ENCODE measurements around the gene REEP1. TPM values are rescaled to one million over a fixed set of nuclear protein-coding genes. Genes with fewer than 3 reads are reported as not detected.
"Not testable (repeated sequence)": the region's sequence is repeated elsewhere in the genome, so short reads cannot be mapped to it uniquely, and the experiment has no call there.

Gene REEP1
- polyA plus RNA-seq, 4 donors: 5.9 to 16.8 (median 8.8) TPM

GRCh38 chr2:86251840-86252266 lies 85.6 kb downstream of the REEP1 start:
- no peak for DNase-seq
- FAIRE-seq: no peak
- 79 to 84% (median 80%) methylated on average over 10 of the region's 10 CpGs for WGBS, 3 donors
- Histone ChIP-seq H3K4me3 (ENCODE audit: low read depth in 1 of 3, low read length in 3 of 3) (no peak overlapping the region), H3K27me3 (ENCODE audit: control insufficient read depth in 3 of 3, insufficient read depth in 3 of 3, low read length in 3 of 3) (no peaks in the 10 kb centered on the region), H3K9me3 (ENCODE audit: control insufficient read depth in 2 of 2, insufficient read depth in 1 of 2, low read depth in 1 of 2, low read length in 1 of 2) (no peaks in the 10 kb centered on the region), H3K36me3 (ENCODE audit: control insufficient read depth in 3 of 3, insufficient read depth in 2 of 3, low read depth in 1 of 3, low read length in 3 of 3) (peaks cover 0 to 25% (median 0%) of the 10 kb centered on the region in 3 donors), H3K4me1 (ENCODE audit: control insufficient read depth in 3 of 3, insufficient read depth in 2 of 3, low read depth in 1 of 3, low read length in 2 of 3) (peaks cover 0 to 4% (median 0%) of the 10 kb centered on the region in 3 donors), H3K27ac (ENCODE audit: low read depth in 1 of 3, low read length in 2 of 3) (no peak overlapping the region)

- peak; percentile 21 to 69 for DNase-seq
- H3K9me3 ChIP-seq (ENCODE audit: control insufficient read depth in 2 of 2, insufficient read depth in 1 of 2, low read depth in 1 of 2, low read length in 1 of 2): no peaks in the 10 kb centered on the region
- no peak for FAIRE-seq
- no peak overlapping the region for H3K4me3 ChIP-seq (ENCODE audit: low read depth in 1 of 3, low read length in 3 of 3)
- no peaks in the 10 kb centered on the region for H3K27me3 ChIP-seq (ENCODE audit: control insufficient read depth in 3 of 3, insufficient read depth in 3 of 3, low read length in 3 of 3)
- H3K4me1 ChIP-seq (ENCODE audit: control insufficient read depth in 3 of 3, insufficient read depth in 2 of 3, low read depth in 1 of 3, low read length in 2 of 3): peaks cover 0 to 4% (median 2%) of the 10 kb centered on the region in 3 donors
- WGBS, 3 donors: 31 to 55% (median 48%) methylated on average over 10 of the region's 10 CpGs
- peak overlapping the region in 1 of 3 donors; percentile 18 for H3K27ac ChIP-seq (ENCODE audit: low read depth in 1 of 3, low read length in 2 of 3)
- peaks cover 0 to 18% (median 0%) of the 10 kb centered on the region in 3 donors for H3K36me3 ChIP-seq (ENCODE audit: control insufficient read depth in 3 of 3, insufficient read depth in 2 of 3, low read depth in 1 of 3, low read length in 3 of 3)
These were observed 87.6 kb downstream of the REEP1 start for GRCh38 chr2:86249579-86250391.

GRCh38 chr2:86249176-86249575 lies 88.2 kb downstream of the REEP1 start:
- Histone ChIP-seq H3K9me3 (ENCODE audit: control insufficient read depth in 2 of 2, insufficient read depth in 1 of 2, low read depth in 1 of 2, low read length in 1 of 2) (no peaks in the 10 kb centered on the region), H3K27ac (ENCODE audit: low read depth in 1 of 3, low read length in 2 of 3) (peak overlapping the region in 1 of 3 donors; percentile 18), H3K36me3 (ENCODE audit: control insufficient read depth in 3 of 3, insufficient read depth in 2 of 3, low read depth in 1 of 3, low read length in 3 of 3) (peaks cover 0 to 18% (median 0%) of the 10 kb centered on the region in 3 donors), H3K4me3 (ENCODE audit: low read depth in 1 of 3, low read length in 3 of 3) (no peak overlapping the region), H3K27me3 (ENCODE audit: control insufficient read depth in 3 of 3, insufficient read depth in 3 of 3, low read length in 3 of 3) (no peaks in the 10 kb centered on the region), H3K4me1 (ENCODE audit: control insufficient read depth in 3 of 3, insufficient read depth in 2 of 3, low read depth in 1 of 3, low read length in 2 of 3) (peaks cover 0 to 5% (median 4%) of the 10 kb centered on the region in 3 donors)
- DNase-seq (no peak), FAIRE-seq (no peak)
- WGBS, 3 donors: 89 to 97% (median 94%) methylated on average over 6 of the region's 6 CpGs

GRCh38 chr2:86245222-86245621 lies 92.2 kb downstream of the REEP1 start:
- peaks cover 0 to 16% (median 0%) of the 10 kb centered on the region in 3 donors for H3K36me3 ChIP-seq (ENCODE audit: control insufficient read depth in 3 of 3, insufficient read depth in 2 of 3, low read depth in 1 of 3, low read length in 3 of 3)
- H3K4me1 ChIP-seq (ENCODE audit: control insufficient read depth in 3 of 3, insufficient read depth in 2 of 3, low read depth in 1 of 3, low read length in 2 of 3); H3K27ac ChIP-seq (ENCODE audit: low read depth in 1 of 3, low read length in 2 of 3); H3K9me3 ChIP-seq (ENCODE audit: control insufficient read depth in 2 of 2, insufficient read depth in 1 of 2, low read depth in 1 of 2, low read length in 1 of 2); FAIRE-seq; H3K27me3 ChIP-seq (ENCODE audit: control insufficient read depth in 3 of 3, insufficient read depth in 3 of 3, low read length in 3 of 3); H3K4me3 ChIP-seq (ENCODE audit: low read depth in 1 of 3, low read length in 3 of 3): not testable (repeated sequence)
- WGBS, 3 donors: 16 to 61% (median 35%) methylated on average over 5 of the region's 5 CpGs
- DNase-seq: peak; percentile 59 to 64

GRCh38 chr2:86244781-86245180 lies 92.6 kb downstream of the REEP1 start:
- not testable (repeated sequence) for H3K4me3 ChIP-seq (ENCODE audit: low read depth in 1 of 3, low read length in 3 of 3); DNase-seq; H3K9me3 ChIP-seq (ENCODE audit: control insufficient read depth in 2 of 2, insufficient read depth in 1 of 2, low read depth in 1 of 2, low read length in 1 of 2); H3K27me3 ChIP-seq (ENCODE audit: control insufficient read depth in 3 of 3, insufficient read depth in 3 of 3, low read length in 3 of 3); FAIRE-seq; H3K27ac ChIP-seq (ENCODE audit: low read depth in 1 of 3, low read length in 2 of 3); H3K4me1 ChIP-seq (ENCODE audit: control insufficient read depth in 3 of 3, insufficient read depth in 2 of 3, low read depth in 1 of 3, low read length in 2 of 3)
- WGBS, 3 donors: 89 to 94% (median 90%) methylated on average over 5 of the region's 5 CpGs
- H3K36me3 ChIP-seq (ENCODE audit: control insufficient read depth in 3 of 3, insufficient read depth in 2 of 3, low read depth in 1 of 3, low read length in 3 of 3): peaks cover 0 to 18% (median 0%) of the 10 kb centered on the region in 3 donors

DNA sequence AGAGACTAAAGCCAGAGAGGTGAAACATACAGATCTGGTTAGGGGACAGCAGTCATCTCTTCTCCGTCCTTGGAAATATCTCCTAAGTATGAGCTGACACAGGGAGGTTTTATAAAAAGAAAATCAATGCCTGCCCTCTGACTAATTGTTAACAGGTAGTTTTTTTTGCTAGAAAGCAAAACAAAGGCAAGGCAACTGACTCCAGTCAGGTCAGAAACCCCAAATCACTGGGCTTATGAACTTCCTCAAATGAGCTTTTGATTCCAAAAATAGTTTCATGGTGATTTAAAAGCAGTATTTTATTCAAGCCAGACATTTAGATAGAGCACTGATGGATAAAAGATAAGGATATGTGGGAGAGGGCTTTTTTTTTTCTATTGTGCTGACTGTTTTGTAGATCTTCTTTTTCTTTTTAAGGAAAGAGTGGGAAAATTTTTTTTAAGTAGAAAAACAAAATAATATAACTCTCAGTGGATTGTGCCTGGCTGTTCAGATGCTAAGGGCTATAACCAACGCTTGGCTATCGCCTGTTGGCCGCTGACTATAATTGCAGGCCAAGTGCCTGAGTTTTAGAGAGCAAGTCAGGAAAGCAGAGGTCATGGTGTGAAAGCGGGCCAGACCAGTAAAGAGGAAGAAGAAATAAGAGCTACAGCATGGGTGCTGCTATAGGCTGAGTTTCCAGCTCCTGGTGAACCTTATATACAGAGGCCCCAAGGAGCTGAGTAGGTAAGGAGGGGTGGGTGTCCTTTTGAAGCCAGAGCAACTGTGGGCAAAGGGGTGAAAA lies 93.3 kb downstream of the REEP1 start:
- Histone ChIP-seq H3K4me3 (ENCODE audit: low read depth in 1 of 3, low read length in 3 of 3) (no peak overlapping the region), H3K27me3 (ENCODE audit: control insufficient read depth in 3 of 3, insufficient read depth in 3 of 3, low read length in 3 of 3) (no peaks in the 10 kb centered on the region), H3K9me3 (ENCODE audit: control insufficient read depth in 2 of 2, insufficient read depth in 1 of 2, low read depth in 1 of 2, low read length in 1 of 2) (no peaks in the 10 kb centered on the region), H3K36me3 (ENCODE audit: control insufficient read depth in 3 of 3, insufficient read depth in 2 of 3, low read depth in 1 of 3, low read length in 3 of 3) (peaks cover 0 to 18% (median 0%) of the 10 kb centered on the region in 3 donors), H3K4me1 (ENCODE audit: control insufficient read depth in 3 of 3, insufficient read depth in 2 of 3, low read depth in 1 of 3, low read length in 2 of 3) (peaks cover 0 to 5% (median 0%) of the 10 kb centered on the region in 3 donors), H3K27ac (ENCODE audit: low read depth in 1 of 3, low read length in 2 of 3) (no peak overlapping the region)
- FAIRE-seq (no peak), DNase-seq (no peak)
- WGBS, 3 donors: 81 to 88% (median 87%) methylated on average over 5 of the region's 5 CpGs

DNA sequence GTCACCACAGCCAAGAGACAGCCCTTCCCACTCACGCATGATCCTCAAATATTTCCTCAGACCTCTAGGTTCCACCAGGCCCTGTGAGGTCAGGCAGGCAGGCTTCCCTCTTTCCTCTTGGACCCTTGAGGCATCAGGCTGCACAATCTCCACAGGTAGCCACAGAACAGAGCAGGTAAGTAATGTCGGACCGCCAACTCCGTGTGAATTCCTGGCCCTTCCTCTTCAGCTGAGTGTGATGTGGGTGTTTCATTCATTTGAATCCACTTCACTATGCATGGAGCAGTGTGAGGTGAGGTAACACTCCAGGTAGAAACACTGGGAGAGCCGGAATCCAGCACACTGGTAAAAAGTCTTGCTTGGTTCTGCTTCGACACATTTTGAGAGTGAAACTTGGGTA lies 94.2 kb downstream of the REEP1 start:
- 79 to 93% (median 89%) methylated on average over 6 of the region's 6 CpGs for WGBS, 3 donors
- Histone ChIP-seq H3K27ac (ENCODE audit: low read depth in 1 of 3, low read length in 2 of 3) (peak overlapping the region in 1 of 3 donors; percentile 13), H3K27me3 (ENCODE audit: control insufficient read depth in 3 of 3, insufficient read depth in 3 of 3, low read length in 3 of 3) (no peaks in the 10 kb centered on the region), H3K9me3 (ENCODE audit: control insufficient read depth in 2 of 2, insufficient read depth in 1 of 2, low read depth in 1 of 2, low read length in 1 of 2) (no peaks in the 10 kb centered on the region), H3K36me3 (ENCODE audit: control insufficient read depth in 3 of 3, insufficient read depth in 2 of 3, low read depth in 1 of 3, low read length in 3 of 3) (peaks cover 0 to 21% (median 0%) of the 10 kb centered on the region in 3 donors), H3K4me1 (ENCODE audit: control insufficient read depth in 3 of 3, insufficient read depth in 2 of 3, low read depth in 1 of 3, low read length in 2 of 3) (peaks cover 0 to 5% (median 0%) of the 10 kb centered on the region in 3 donors), H3K4me3 (ENCODE audit: low read depth in 1 of 3, low read length in 3 of 3) (no peak overlapping the region)
- DNase-seq (no peak), FAIRE-seq (no peak)

DNA sequence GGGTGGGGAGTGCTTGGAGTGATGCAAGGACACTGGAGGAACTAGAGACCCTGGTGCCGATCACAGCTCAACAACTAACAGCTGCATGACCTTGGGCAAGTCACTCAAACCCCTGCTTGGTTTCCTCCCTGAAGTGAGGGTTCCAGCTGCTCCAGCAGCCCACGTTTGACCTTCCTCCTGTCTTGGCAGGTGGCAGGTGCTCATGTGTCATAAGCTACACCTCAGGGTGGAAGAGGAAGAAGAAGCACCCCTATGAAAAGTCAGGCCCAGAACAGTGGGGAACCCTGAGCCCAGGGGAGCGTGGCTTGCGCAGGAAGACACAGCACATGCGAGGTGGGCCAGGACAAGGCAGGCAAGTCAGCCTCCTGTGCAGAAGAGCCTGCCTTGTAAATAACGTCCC lies 95.8 kb downstream of the REEP1 start:
- FAIRE-seq (no peak), DNase-seq (no peak)
- 53 to 61% (median 54%) methylated on average over 6 of the region's 6 CpGs for WGBS, 3 donors
- no peak overlapping the region for H3K4me3 ChIP-seq (ENCODE audit: low read depth in 1 of 3, low read length in 3 of 3)
- H3K27ac ChIP-seq (ENCODE audit: low read depth in 1 of 3, low read length in 2 of 3): no peak overlapping the region
- H3K9me3 ChIP-seq (ENCODE audit: control insufficient read depth in 2 of 2, insufficient read depth in 1 of 2, low read depth in 1 of 2, low read length in 1 of 2): no peaks in the 10 kb centered on the region
- peaks cover 0 to 21% (median 0%) of the 10 kb centered on the region in 3 donors for H3K36me3 ChIP-seq (ENCODE audit: control insufficient read depth in 3 of 3, insufficient read depth in 2 of 3, low read depth in 1 of 3, low read length in 3 of 3)
- peaks cover 0 to 5% (median 0%) of the 10 kb centered on the region in 3 donors for H3K4me1 ChIP-seq (ENCODE audit: control insufficient read depth in 3 of 3, insufficient read depth in 2 of 3, low read depth in 1 of 3, low read length in 2 of 3)
- no peaks in the 10 kb centered on the region for H3K27me3 ChIP-seq (ENCODE audit: control insufficient read depth in 3 of 3, insufficient read depth in 3 of 3, low read length in 3 of 3)

Measured in small intestine (tissue), 7 donors.